ENCODE data around the gene DNM1L. TPM values are rescaled to one million over a fixed set of nuclear protein-coding genes. Genes with fewer than 3 reads are reported as not detected.

DNM1L gene
- total RNA-seq, 2 experiments from 2014 or later, result 61.1 to 102 TPM

GRCh38 chr12:32727237-32727636, 48.1 kb downstream of the DNM1L start:
- POLR2A ChIA-PET, result no interaction called here
- CTCF ChIA-PET (ENCODE audit: unreplicated experiment), result no interaction called here

GRCh38 chr12:32734952-32735351, 55.9 kb downstream of the DNM1L start:
- Histone ChIP-seq H3K4me1 (ENCODE audit: insufficient read depth, low read length, poor library complexity, severe bottlenecking) (no peaks in the 10 kb centered on the region), H3K9me2 (ENCODE audit: insufficient read depth, low read length) (no peaks in the 10 kb centered on the region), H3K79me2 (ENCODE audit: insufficient read depth, low read depth, low read length) (0 out of 2 replicates have a peak, but pooled peaks cover 9% of the 10 kb centered on the region), H3K36me3 (ENCODE audit: insufficient read depth, low read length) (peaks cover 92% of the 10 kb centered on the region), H3K4me3 (ENCODE audit: low read depth, low read length, poor library complexity, severe bottlenecking) (no peak overlapping the region), H3K27ac (ENCODE audit: low read depth, low read length, poor library complexity, severe bottlenecking) (no peak overlapping the region), H3K9me3 (ENCODE audit: low read length) (no peaks in the 10 kb centered on the region), H3K4me2 (ENCODE audit: low read length) (no peak overlapping the region), H2AFZ (ENCODE audit: low read length) (no peak overlapping the region), H4K20me1 (ENCODE audit: insufficient read depth, low read length) (no peaks in the 10 kb centered on the region)
- no peak for TF ChIP-seq EZH2phosphoT487 (IDR thresholded peaks at IDR 0.05; ENCODE audit: borderline replicate concordance, low read depth, low read length)
- TF ChIP-seq, protein P1, sequence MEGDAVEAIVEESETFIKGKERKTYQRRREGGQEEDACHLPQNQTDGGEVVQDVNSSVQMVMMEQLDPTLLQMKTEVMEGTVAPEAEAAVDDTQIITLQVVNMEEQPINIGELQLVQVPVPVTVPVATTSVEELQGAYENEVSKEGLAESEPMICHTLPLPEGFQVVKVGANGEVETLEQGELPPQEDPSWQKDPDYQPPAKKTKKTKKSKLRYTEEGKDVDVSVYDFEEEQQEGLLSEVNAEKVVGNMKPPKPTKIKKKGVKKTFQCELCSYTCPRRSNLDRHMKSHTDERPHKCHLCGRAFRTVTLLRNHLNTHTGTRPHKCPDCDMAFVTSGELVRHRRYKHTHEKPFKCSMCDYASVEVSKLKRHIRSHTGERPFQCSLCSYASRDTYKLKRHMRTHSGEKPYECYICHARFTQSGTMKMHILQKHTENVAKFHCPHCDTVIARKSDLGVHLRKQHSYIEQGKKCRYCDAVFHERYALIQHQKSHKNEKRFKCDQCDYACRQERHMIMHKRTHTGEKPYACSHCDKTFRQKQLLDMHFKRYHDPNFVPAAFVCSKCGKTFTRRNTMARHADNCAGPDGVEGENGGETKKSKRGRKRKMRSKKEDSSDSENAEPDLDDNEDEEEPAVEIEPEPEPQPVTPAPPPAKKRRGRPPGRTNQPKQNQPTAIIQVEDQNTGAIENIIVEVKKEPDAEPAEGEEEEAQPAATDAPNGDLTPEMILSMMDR (conservative IDR thresholded peaks at IDR 0.05; ENCODE audit: low read length), result no peak
- no peak for DNase-seq (ENCODE audit: low spot score)
- intact Hi-C loops (cut with micrococcal nuclease; ENCODE audit: unreplicated experiment), result no loop called here
- ChIA-PET POLR2A (interaction anchor here (1.0 kb wide), 1 partner anchor 22 kb away, joined by 5 read pairs; no protein-coding TSS in a partner anchor), CTCF (ENCODE audit: unreplicated experiment) (no interaction called here)
- BruUV-seq (replicated peaks), result no TSS peak

More at GRCh38 chr12:32727237-32727636, 48.1 kb downstream of the DNM1L start:
- H3K4me2 ChIP-seq (ENCODE audit: low read length), result no peak overlapping the region
- H3K9me3 ChIP-seq (ENCODE audit: low read length), result no peaks in the 10 kb centered on the region
- H3K36me3 ChIP-seq (ENCODE audit: insufficient read depth, low read length), result peaks cover 81% of the 10 kb centered on the region
- H2AFZ ChIP-seq (ENCODE audit: low read length), result no peak overlapping the region
- no peak overlapping the region for H3K4me3 ChIP-seq (ENCODE audit: low read depth, low read length, poor library complexity, severe bottlenecking)
- intact Hi-C loops (cut with micrococcal nuclease; ENCODE audit: unreplicated experiment), result no loop called here
- no peak for DNase-seq (ENCODE audit: low spot score)
- no peaks in the 10 kb centered on the region for H3K4me1 ChIP-seq (ENCODE audit: insufficient read depth, low read length, poor library complexity, severe bottlenecking)
- no TSS peak for BruUV-seq (replicated peaks)
- H4K20me1 ChIP-seq (ENCODE audit: insufficient read depth, low read length), result no peaks in the 10 kb centered on the region
- H3K79me2 ChIP-seq (ENCODE audit: insufficient read depth, low read depth, low read length), result no peaks in the 10 kb centered on the region
- TF ChIP-seq EZH2phosphoT487 (IDR thresholded peaks at IDR 0.05; ENCODE audit: borderline replicate concordance, low read depth, low read length), result no peak
- TF ChIP-seq, protein P1 (conservative IDR thresholded peaks at IDR 0.05; ENCODE audit: low read length), result 0 out of 2 replicates have a peak, but pooled peaks have one; percentile 30
- H3K9me2 ChIP-seq (ENCODE audit: insufficient read depth, low read length), result no peaks in the 10 kb centered on the region
- H3K27ac ChIP-seq (ENCODE audit: low read depth, low read length, poor library complexity, severe bottlenecking), result no peak overlapping the region

DNA sequence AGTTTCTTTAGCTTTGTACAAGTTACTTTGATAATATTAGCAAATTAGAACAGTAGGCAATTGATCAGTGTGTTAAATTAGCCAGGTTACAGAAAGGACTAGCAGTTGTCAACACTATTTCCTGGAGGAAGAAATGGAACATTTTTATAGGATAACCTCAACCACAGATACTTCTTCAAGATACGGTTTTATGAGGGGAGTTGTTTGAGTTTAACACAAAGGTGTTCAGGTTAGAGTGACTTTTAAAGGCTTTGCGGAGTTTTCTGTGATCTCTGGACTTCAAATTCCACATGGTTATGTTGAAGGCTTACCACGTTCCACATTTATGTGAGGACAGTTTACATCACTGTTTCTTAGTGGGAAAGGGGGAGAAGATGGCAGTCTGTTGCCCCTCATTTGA, 57.3 kb downstream of the DNM1L start:
- Histone ChIP-seq H3K4me2 (ENCODE audit: low read length) (no peak overlapping the region), H3K4me1 (ENCODE audit: insufficient read depth, low read length, poor library complexity, severe bottlenecking) (no peaks in the 10 kb centered on the region), H3K79me2 (ENCODE audit: insufficient read depth, low read depth, low read length) (0 out of 2 replicates have a peak, but pooled peaks cover 9% of the 10 kb centered on the region), H3K36me3 (ENCODE audit: insufficient read depth, low read length) (peaks cover 94% of the 10 kb centered on the region), H3K9me2 (ENCODE audit: insufficient read depth, low read length) (no peaks in the 10 kb centered on the region), H3K9me3 (ENCODE audit: low read length) (no peaks in the 10 kb centered on the region), H2AFZ (ENCODE audit: low read length) (no peak overlapping the region), H4K20me1 (ENCODE audit: insufficient read depth, low read length) (no peaks in the 10 kb centered on the region), H3K4me3 (ENCODE audit: low read depth, low read length, poor library complexity, severe bottlenecking) (no peak overlapping the region), H3K27ac (ENCODE audit: low read depth, low read length, poor library complexity, severe bottlenecking) (no peak overlapping the region)
- no peak for DNase-seq (ENCODE audit: low spot score)
- TF ChIP-seq, protein P1 (conservative IDR thresholded peaks at IDR 0.05; ENCODE audit: low read length), result no peak
- intact Hi-C loops (cut with micrococcal nuclease; ENCODE audit: unreplicated experiment), result no loop called here
- no TSS peak for BruUV-seq (replicated peaks)
- ChIA-PET POLR2A (interaction anchor here (0.6 to 0.8 kb wide), 5 partner anchors 48 to 739 kb away, joined by 3 to 4 read pairs (median 3); no protein-coding TSS in a partner anchor), CTCF (ENCODE audit: unreplicated experiment) (no interaction called here)

Measured in OCI-LY7 (cell line).